Neural progenitor cell (in vitro differentiated cells): ENCODE measurements around the gene MTHFD2L. TPM values are rescaled to one million over a fixed set of nuclear protein-coding genes. Genes with fewer than 3 reads are reported as not detected.

Source experiments
- DNase-seq: peaks from one replicate; pipeline ENCODE4 v3.0.0-alpha.2; 2016; ENCODE audit warnings: low spot score
- H2AFZ ChIP-seq: fragments of 200-600 bp; sonication (generic); replicated peaks from 2 replicates; pipeline ENCODE4 v1.6.1; 2016; ENCODE audit warnings: antibody characterized with exemption
- H3F3A ChIP-seq: fragments of 200-600 bp; sonication (generic); 2 replicates; pipeline ENCODE4 v1.6.1; 2016; ENCODE audit warnings: antibody characterized with exemption, low read depth
- H3K27ac ChIP-seq: fragments of 200-600 bp; sonication (generic); 2 replicates; pipeline ENCODE4 v1.5.1; 2016; ENCODE audit warnings: mild to moderate bottlenecking
- H3K27me3 ChIP-seq: fragments of 200-600 bp; sonication (generic); 2 replicates; pipeline ENCODE4 v1.6.1; 2016; ENCODE audit warnings: mild to moderate bottlenecking, moderate library complexity
- H3K36me3 ChIP-seq: fragments of 200-600 bp; sonication (generic); 2 replicates; pipeline ENCODE4 v1.5.1; 2016
- H3K4me1 ChIP-seq: fragments of 200-600 bp; sonication (generic); 2 replicates; pipeline ENCODE4 v1.6.1; 2016; ENCODE audit warnings: mixed run types
- H3K4me2 ChIP-seq: fragments of 200-600 bp; sonication (generic); 2 replicates; pipeline ENCODE4 v1.6.1; 2016
- H3K4me3 ChIP-seq: fragments of 200-600 bp; sonication (generic); 2 replicates; pipeline ENCODE4 v1.5.1; 2016
- H3K79me2 ChIP-seq: fragments of 200-600 bp; sonication (generic); 2 replicates; pipeline ENCODE4 v1.6.1; 2016; ENCODE audit warnings: low read depth
- H3K9ac ChIP-seq: fragments of 200-600 bp; sonication (generic); 2 replicates; pipeline ENCODE4 v1.6.1; 2016
- H3K9me3 ChIP-seq: fragments of 200-600 bp; sonication (generic); 2 replicates; pipeline ENCODE4 v1.5.1; 2016; ENCODE audit warnings: low read depth
- H4K20me1 ChIP-seq: fragments of 200-600 bp; sonication (generic); 2 replicates; pipeline ENCODE4 v1.6.1; 2016; ENCODE audit warnings: low read depth
- H3K27ac Mint-ChIP-seq: 3 replicates; pipeline ENCODE4 v1.8.0; 2021; ENCODE audit warnings: mixed read lengths
- H3K27me3 Mint-ChIP-seq: 2 replicates; pipeline ENCODE4 v1.8.0; 2022; ENCODE audit warnings: low read depth, mild to moderate bottlenecking, inconsistent platforms, moderate library complexity, mixed read lengths; ENCODE audit not compliant: insufficient read depth
- H3K36me3 Mint-ChIP-seq: 3 replicates; pipeline ENCODE4 v1.8.0; 2021; ENCODE audit warnings: mixed read lengths
- H3K4me1 Mint-ChIP-seq: 3 replicates; pipeline ENCODE4 v1.8.0; 2021; ENCODE audit warnings: mixed read lengths
- H3K4me3 Mint-ChIP-seq: 3 replicates; pipeline ENCODE4 v1.8.0; 2021; ENCODE audit warnings: mild to moderate bottlenecking, moderate library complexity, mixed read lengths
- H3K9me3 Mint-ChIP-seq: 3 replicates; pipeline ENCODE4 v1.8.0; 2020; ENCODE audit warnings: mixed read lengths
- CTCF ChIP-seq: fragments of 200-600 bp; sonication (generic); IDR thresholded peaks from 2 replicates; pipeline ENCODE4 v1.5.1; 2017; ENCODE audit warnings: antibody characterized with exemption, mild to moderate bottlenecking
- EZH2 ChIP-seq: fragments of 200-600 bp; sonication (generic); IDR thresholded peaks from 2 replicates; pipeline ENCODE4 v1.6.1; 2017; ENCODE audit warnings: antibody characterized with exemption, mild to moderate bottlenecking, moderate library complexity
- EZH2phosphoT487 ChIP-seq: fragments of 200-600 bp; sonication (generic); IDR thresholded peaks from 2 replicates; pipeline ENCODE4 v1.6.1; 2017; ENCODE audit warnings: antibody characterized with exemption
- total RNA-seq: library from RNA; depleted of rRNA; stranded (reverse); fragments of >200 nt; gene quantifications from 2 replicates; pipeline ENCODE4 v1.2.3, GENCODE V29; 2015; ENCODE audit warnings: low replicate concordance

Gene MTHFD2L
- total RNA-seq, 1 donor from 2014 or later: 22.1 TPM

GRCh38 chr4:74278490-74278889 lies 120.6 kb downstream of the MTHFD2L start:
- Histone ChIP-seq H3K9me3 (no peaks in the 10 kb centered on the region), H3K4me1 (no peaks in the 10 kb centered on the region), H2AFZ (no peak overlapping the region), H3K27me3 (no peaks in the 10 kb centered on the region), H4K20me1 (no peaks in the 10 kb centered on the region), H3K9ac (no peak overlapping the region), H3K4me3 (no peak overlapping the region), H3K4me2 (no peak overlapping the region), H3K79me2 (no peaks in the 10 kb centered on the region), H3F3A (no peaks in the 10 kb centered on the region), H3K27ac (no peak overlapping the region), H3K36me3 (no peaks in the 10 kb centered on the region)
- no peak for TF ChIP-seq CTCF
- TF ChIP-seq EZH2phosphoT487: no peak
- no peak for DNase-seq
- H3K36me3 Mint-ChIP-seq: no peaks in the 10 kb centered on the region
- no peaks in the 10 kb centered on the region for H3K4me1 Mint-ChIP-seq
- H3K27ac Mint-ChIP-seq: no peak overlapping the region
- H3K27me3 Mint-ChIP-seq: no peaks in the 10 kb centered on the region
- no peak overlapping the region for H3K4me3 Mint-ChIP-seq
- H3K9me3 Mint-ChIP-seq: no peaks in the 10 kb centered on the region

- no peak overlapping the region for H3K4me2 ChIP-seq
Observed at GRCh38 chr4:74279716-74280115, 121.8 kb downstream of the MTHFD2L start.

GRCh38 chr4:74282926-74283325 lies 125.0 kb downstream of the MTHFD2L start:
- H3K27me3 Mint-ChIP-seq: no peaks in the 10 kb centered on the region
- Histone ChIP-seq H3K36me3 (no peaks in the 10 kb centered on the region), H3K4me3 (no peak overlapping the region), H2AFZ (no peak overlapping the region), H3K27me3 (no peaks in the 10 kb centered on the region), H3K4me2 (no peak overlapping the region), H3K79me2 (no peaks in the 10 kb centered on the region), H3K9me3 (no peaks in the 10 kb centered on the region), H3K27ac (no peak overlapping the region), H3K4me1 (no peaks in the 10 kb centered on the region), H3F3A (no peaks in the 10 kb centered on the region), H4K20me1 (no peaks in the 10 kb centered on the region), H3K9ac (no peak overlapping the region)
- no peaks in the 10 kb centered on the region for H3K9me3 Mint-ChIP-seq
- H3K4me1 Mint-ChIP-seq: no peaks in the 10 kb centered on the region
- DNase-seq: no peak
- TF ChIP-seq EZH2phosphoT487 (no peak), EZH2 (no peak), CTCF (no peak)
- H3K36me3 Mint-ChIP-seq: no peaks in the 10 kb centered on the region
- no peak overlapping the region for H3K4me3 Mint-ChIP-seq
- H3K27ac Mint-ChIP-seq: no peak overlapping the region

More at GRCh38 chr4:74279716-74280115, 121.8 kb downstream of the MTHFD2L start:
- Histone ChIP-seq H2AFZ (no peak overlapping the region), H3K4me3 (no peak overlapping the region), H3K27me3 (no peaks in the 10 kb centered on the region), H3K4me1 (no peaks in the 10 kb centered on the region), H3K79me2 (no peaks in the 10 kb centered on the region), H3F3A (no peaks in the 10 kb centered on the region), H3K27ac (no peak overlapping the region), H3K9ac (no peak overlapping the region), H3K36me3 (no peaks in the 10 kb centered on the region), H4K20me1 (no peaks in the 10 kb centered on the region), H3K9me3 (no peaks in the 10 kb centered on the region)
- no peaks in the 10 kb centered on the region for H3K27me3 Mint-ChIP-seq
- H3K4me3 Mint-ChIP-seq: no peak overlapping the region
- no peak for DNase-seq
- H3K9me3 Mint-ChIP-seq: no peaks in the 10 kb centered on the region
- no peaks in the 10 kb centered on the region for H3K36me3 Mint-ChIP-seq
- H3K27ac Mint-ChIP-seq: no peak overlapping the region
- TF ChIP-seq EZH2phosphoT487 (no peak), CTCF (no peak), EZH2 (no peak)
- no peaks in the 10 kb centered on the region for H3K4me1 Mint-ChIP-seq
